ENCODE data around the gene C1orf159. TPM values are rescaled to one million over a fixed set of nuclear protein-coding genes. Genes with fewer than 3 reads are reported as not detected.

C1orf159 gene
- polyA plus RNA-seq, 3 donors, result 3.0 to 18.8 (median 3.3) TPM

DNA sequence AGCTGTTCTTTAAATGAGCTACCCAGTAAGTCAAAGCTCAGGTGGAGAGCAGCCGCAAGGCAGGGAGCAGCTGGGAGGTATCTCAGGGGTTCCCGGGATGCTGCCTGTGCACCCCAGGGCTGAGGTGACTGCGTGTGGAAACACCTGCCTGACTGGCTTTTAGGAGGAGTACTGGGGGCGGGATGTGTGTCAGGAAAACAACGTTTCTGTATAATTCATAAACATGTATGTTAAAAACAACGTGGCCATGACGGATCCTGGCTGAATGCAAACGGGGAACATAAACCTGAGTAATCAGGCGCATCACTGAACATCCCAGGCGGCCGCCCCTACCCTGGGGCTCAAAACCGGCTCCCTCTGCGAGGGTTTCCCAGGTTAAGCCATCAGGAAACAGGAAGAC is 1.5 kb downstream of the C1orf159 start:
- H3K36me3 ChIP-seq (replicated peaks in 1 of 2; ENCODE audit: control insufficient read depth in 1 of 2, insufficient read depth in 2 of 2, low read length in 2 of 2), result peaks cover 0 to 6% of the 10 kb centered on the region in 2 donors
- H3K4me1 ChIP-seq (ENCODE audit: control insufficient read depth in 1 of 2, insufficient read depth in 2 of 2, low read length in 2 of 2), result peaks cover 8 to 18% of the 10 kb centered on the region in 2 donors
- TF ChIP-seq, protein P1, sequence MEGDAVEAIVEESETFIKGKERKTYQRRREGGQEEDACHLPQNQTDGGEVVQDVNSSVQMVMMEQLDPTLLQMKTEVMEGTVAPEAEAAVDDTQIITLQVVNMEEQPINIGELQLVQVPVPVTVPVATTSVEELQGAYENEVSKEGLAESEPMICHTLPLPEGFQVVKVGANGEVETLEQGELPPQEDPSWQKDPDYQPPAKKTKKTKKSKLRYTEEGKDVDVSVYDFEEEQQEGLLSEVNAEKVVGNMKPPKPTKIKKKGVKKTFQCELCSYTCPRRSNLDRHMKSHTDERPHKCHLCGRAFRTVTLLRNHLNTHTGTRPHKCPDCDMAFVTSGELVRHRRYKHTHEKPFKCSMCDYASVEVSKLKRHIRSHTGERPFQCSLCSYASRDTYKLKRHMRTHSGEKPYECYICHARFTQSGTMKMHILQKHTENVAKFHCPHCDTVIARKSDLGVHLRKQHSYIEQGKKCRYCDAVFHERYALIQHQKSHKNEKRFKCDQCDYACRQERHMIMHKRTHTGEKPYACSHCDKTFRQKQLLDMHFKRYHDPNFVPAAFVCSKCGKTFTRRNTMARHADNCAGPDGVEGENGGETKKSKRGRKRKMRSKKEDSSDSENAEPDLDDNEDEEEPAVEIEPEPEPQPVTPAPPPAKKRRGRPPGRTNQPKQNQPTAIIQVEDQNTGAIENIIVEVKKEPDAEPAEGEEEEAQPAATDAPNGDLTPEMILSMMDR (IDR thresholded peaks at IDR 0.05), result no peak
- H3K9ac ChIP-seq (ENCODE audit: insufficient read depth, low read length, poor library complexity, severe bottlenecking), result no peak overlapping the region
- peaks cover 7 to 26% of the 10 kb centered on the region in 2 donors for H3K36me3 Mint-ChIP-seq
- no peak overlapping the region for H2AFZ ChIP-seq (ENCODE audit: insufficient read depth, low read depth, low read length, poor library complexity, severe bottlenecking)
- no peak for DNase-seq
- H3K27ac Mint-ChIP-seq, result no peak overlapping the region
- intact Hi-C loops (cut with micrococcal nuclease), result loop anchor here in 1 of 2 donors (10.0 kb wide), 2 partner anchors 80 to 260 kb away; partner anchors contain the start of gene AURKAIP1
- no peaks in the 10 kb centered on the region for H4K20me1 ChIP-seq (ENCODE audit: insufficient read depth, low read length)
- peaks cover 17 to 26% (median 21%) of the 10 kb centered on the region in 7 donors for H3K9me3 Mint-ChIP-seq
- peaks cover 12 to 26% of the 10 kb centered on the region in 2 donors for H3K9me3 ChIP-seq (replicated peaks in 1 of 2; ENCODE audit: control insufficient read depth in 1 of 2, insufficient read depth in 1 of 2, low read length in 2 of 2)
- H3K79me2 ChIP-seq (ENCODE audit: insufficient read depth, low read length), result peaks cover 10% of the 10 kb centered on the region
- peaks cover 13% of the 10 kb centered on the region for H3K4me1 Mint-ChIP-seq
- no peak overlapping the region for H3K4me2 ChIP-seq (replicated peaks; ENCODE audit: extremely low read depth, low read length, poor library complexity, severe bottlenecking)
- peaks cover 24 to 32% (median 27%) of the 10 kb centered on the region in 3 donors for H3K27me3 Mint-ChIP-seq (ENCODE audit: low read depth in 3 of 3)
- H3K27ac ChIP-seq (ENCODE audit: low read depth in 1 of 2, low read length in 2 of 2), result no peak overlapping the region
- H3K4me3 Mint-ChIP-seq, result no peak overlapping the region
- H3K27me3 ChIP-seq (ENCODE audit: control insufficient read depth in 2 of 2, insufficient read depth in 2 of 2, low read length in 2 of 2), result peaks cover 0 to 21% of the 10 kb centered on the region in 2 donors
- H3K4me3 ChIP-seq (replicated peaks in 1 of 3; ENCODE audit: low read depth in 2 of 3, low read length in 3 of 3), result peak overlapping the region in 1 of 3 experiments; percentile 34
- WGBS (ENCODE audit: insufficient coverage), result 98% methylated on average over 11 of the region's 13 CpGs

DNA sequence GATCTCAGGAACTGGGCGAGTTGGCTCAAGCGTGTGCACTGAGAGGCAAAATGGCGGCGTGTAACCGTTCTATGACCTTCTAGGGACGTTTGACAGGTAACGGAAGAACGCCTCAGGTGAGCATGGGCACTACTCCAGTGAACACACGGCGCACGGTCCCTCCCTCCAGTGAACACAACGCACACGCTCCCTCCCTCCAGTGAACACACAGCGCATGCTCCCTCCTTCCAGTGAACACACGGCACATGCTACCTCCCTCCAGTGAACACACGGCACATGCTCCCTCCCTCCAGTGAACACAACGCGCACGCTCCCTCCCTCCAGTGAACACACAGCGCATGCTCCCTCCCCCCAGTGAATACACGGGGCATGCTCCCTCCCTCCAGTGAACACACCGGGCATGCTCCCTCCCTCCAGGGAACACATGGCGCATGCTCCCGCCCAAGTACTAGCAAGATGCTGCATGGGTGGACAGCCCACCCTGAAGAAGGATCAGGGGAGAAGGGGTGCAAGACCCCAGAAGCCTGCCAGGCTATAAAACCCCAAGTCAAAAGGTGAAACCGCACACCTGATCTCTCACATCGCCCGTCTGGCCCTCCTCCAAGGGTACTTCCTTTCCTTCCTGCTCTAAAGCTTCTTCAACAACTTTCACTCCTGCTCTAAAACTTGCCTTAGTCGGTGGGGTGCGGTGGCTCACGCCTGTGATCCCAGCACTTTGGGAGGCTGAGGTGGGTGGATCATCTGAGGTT is 3.5 kb downstream of the C1orf159 start:
- TF ChIP-seq, protein P1 (IDR thresholded peaks at IDR 0.05), result no peak
- Mint-ChIP-seq H3K4me1 (peaks cover 10% of the 10 kb centered on the region), H3K36me3 (peaks cover 7 to 26% of the 10 kb centered on the region in 2 donors), H3K27ac (peak overlapping the region in 1 of 7 donors; percentile 50), H3K9me3 (peaks cover 24 to 33% (median 30%) of the 10 kb centered on the region in 7 donors), H3K4me3 (no peak overlapping the region), H3K27me3 (ENCODE audit: low read depth in 3 of 3) (peaks cover 7 to 15% (median 9%) of the 10 kb centered on the region in 3 donors)
- intact Hi-C loops (cut with micrococcal nuclease), result loop anchor here in 1 of 2 donors (10.0 kb wide), 2 partner anchors 78 to 262 kb away; partner anchors contain the start of gene AURKAIP1
- no peak for DNase-seq
- Histone ChIP-seq H3K27ac (ENCODE audit: low read depth in 1 of 2, low read length in 2 of 2) (no peak overlapping the region), H3K27me3 (ENCODE audit: control insufficient read depth in 2 of 2, insufficient read depth in 2 of 2, low read length in 2 of 2) (peaks cover 0 to 10% of the 10 kb centered on the region in 2 donors), H3K9ac (ENCODE audit: insufficient read depth, low read length, poor library complexity, severe bottlenecking) (no peak overlapping the region), H3K9me3 (replicated peaks in 1 of 2; ENCODE audit: control insufficient read depth in 1 of 2, insufficient read depth in 1 of 2, low read length in 2 of 2) (peaks cover 12 to 26% of the 10 kb centered on the region in 2 donors), H3K79me2 (ENCODE audit: insufficient read depth, low read length) (peaks cover 10% of the 10 kb centered on the region), H3K36me3 (replicated peaks in 1 of 2; ENCODE audit: control insufficient read depth in 1 of 2, insufficient read depth in 2 of 2, low read length in 2 of 2) (peaks cover 0 to 6% of the 10 kb centered on the region in 2 donors), H4K20me1 (ENCODE audit: insufficient read depth, low read length) (no peaks in the 10 kb centered on the region), H3K4me1 (ENCODE audit: control insufficient read depth in 1 of 2, insufficient read depth in 2 of 2, low read length in 2 of 2) (peaks cover 8 to 15% of the 10 kb centered on the region in 2 donors), H3K4me3 (replicated peaks in 1 of 3; ENCODE audit: low read depth in 2 of 3, low read length in 3 of 3) (no peak overlapping the region), H2AFZ (ENCODE audit: insufficient read depth, low read depth, low read length, poor library complexity, severe bottlenecking) (no peak overlapping the region), H3K4me2 (replicated peaks; ENCODE audit: extremely low read depth, low read length, poor library complexity, severe bottlenecking) (no peak overlapping the region)
- 98% methylated on average over 20 of the region's 30 CpGs for WGBS (ENCODE audit: insufficient coverage)
